Activated CD8-positive, alpha-beta T cell treated with anti-CD3 and anti-CD28 coated beads for 36 hours (primary cell): ENCODE data around the gene FAM53A. TPM values are rescaled to one million over a fixed set of nuclear protein-coding genes. Genes with fewer than 3 reads are reported as not detected.

ENCODE experiments used
- ATAC-seq: fragments of 200-7000 bp; cut with Tn5 transposase; one replicate; pipeline ENCODE4 v1.10.0; 2021; ENCODE audit warnings: mild to moderate bottlenecking, moderate library complexity
- CTCF ChIA-PET: fragments of 350-600 bp; sonication (Branson Sonifier 250); formaldehyde crosslinking; loops from one replicate; lab custom pipeline; 2021; ENCODE audit warnings: antibody characterized with exemption; lab: Charles Lee
- POLR2A ChIA-PET: fragments of 350-600 bp; sonication (Branson Sonifier 250); formaldehyde crosslinking; loops from one replicate; lab custom pipeline; 2021; ENCODE audit warnings: antibody characterized with exemption; lab: Charles Lee
- DNase-seq: peaks from one replicate; pipeline ENCODE4 v3.0.0-alpha.2; 2020
- H3K27ac Mint-ChIP-seq: one replicate; pipeline ENCODE4 v1.8.0; 2021; ENCODE audit warnings: mild to moderate bottlenecking, mixed read lengths
- H3K27me3 Mint-ChIP-seq: one replicate; pipeline ENCODE4 v1.8.0; 2021; ENCODE audit warnings: mixed read lengths
- H3K36me3 Mint-ChIP-seq: one replicate; pipeline ENCODE4 v1.8.0; 2021; ENCODE audit warnings: low read depth, mixed read lengths
- H3K4me1 Mint-ChIP-seq: one replicate; pipeline ENCODE4 v1.8.0; 2021; ENCODE audit warnings: low read depth, mixed read lengths
- H3K4me3 Mint-ChIP-seq: one replicate; pipeline ENCODE4 v1.8.0; 2021; ENCODE audit warnings: mild to moderate bottlenecking, moderate library complexity, mixed read lengths
- H3K9me3 Mint-ChIP-seq: one replicate; pipeline ENCODE4 v1.8.0; 2021; ENCODE audit warnings: mixed read lengths
- intact Hi-C: fragments of 100-400 bp; cut with micrococcal nuclease; formaldehyde crosslinking; loops from one replicate; pipeline ENCODE4 v1.10.0; 2022
- total RNA-seq, 2 experiments: library from RNA; stranded (reverse); gene quantifications; one replicate each; pipeline ENCODE4 v1.2.3, GENCODE V29; 2021
- TF ChIP-seq, protein P1 (sequence below): fragments of 200-600 bp; IDR thresholded peaks from one replicate; pipeline ENCODE4 v1.8.0; 2022; ENCODE audit warnings: antibody characterized with exemption, mild to moderate bottlenecking

FAM53A gene
- total RNA-seq, 2 experiments from 2014 or later: 1.2 to 1.8 TPM

DNA sequence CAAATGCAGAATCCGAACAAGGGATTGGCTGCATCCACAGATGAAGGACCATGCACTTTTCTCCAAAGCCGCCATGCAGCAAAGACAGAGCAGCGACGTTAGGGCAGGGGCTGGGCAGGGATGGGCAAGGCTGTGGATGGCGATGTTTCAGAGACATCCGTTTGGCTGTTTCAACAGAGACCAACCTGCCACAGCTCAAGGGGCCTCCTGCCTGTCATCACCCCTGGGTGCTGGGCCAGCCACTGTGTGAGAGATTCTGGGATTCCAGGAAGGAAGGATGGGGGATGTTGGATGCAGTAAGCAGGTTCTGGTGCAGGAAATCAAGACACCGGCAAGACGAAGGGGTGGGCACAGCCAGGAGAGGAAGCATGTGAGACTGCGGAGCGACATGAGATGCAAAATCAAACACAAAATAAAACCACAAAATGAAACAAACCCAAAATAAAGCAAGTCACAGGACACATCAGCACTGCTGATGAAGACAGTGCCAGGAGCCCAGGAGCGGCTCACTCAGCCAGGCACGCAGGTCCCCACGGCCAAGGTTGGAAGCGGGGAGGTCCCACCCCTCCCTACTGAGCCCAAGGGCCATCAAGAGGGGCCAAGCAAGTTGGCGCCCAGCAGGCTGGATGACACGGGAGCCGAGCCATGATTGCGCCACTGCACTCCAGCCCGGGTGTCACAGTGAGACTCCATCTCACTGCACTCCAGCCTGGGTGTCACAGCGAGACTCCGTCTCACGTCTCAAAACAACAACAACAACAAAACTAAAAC is 68.1 kb downstream of the FAM53A start:
- H3K9me3 Mint-ChIP-seq: peaks cover 10% of the 10 kb centered on the region
- H3K27ac Mint-ChIP-seq: no peak overlapping the region
- ChIA-PET CTCF (interaction anchor here (1.1 kb wide), 1 partner anchor 260 kb away, joined by 3 read pairs; no protein-coding TSS in a partner anchor), POLR2A (no interaction called here)
- H3K4me3 Mint-ChIP-seq: no peak overlapping the region
- no peaks in the 10 kb centered on the region for H3K27me3 Mint-ChIP-seq
- DNase-seq (no peak), ATAC-seq (peak; percentile 13)
- H3K36me3 Mint-ChIP-seq: no peaks in the 10 kb centered on the region
- intact Hi-C loops: no loop called here
- peaks cover 25% of the 10 kb centered on the region for H3K4me1 Mint-ChIP-seq
- TF ChIP-seq, protein P1, sequence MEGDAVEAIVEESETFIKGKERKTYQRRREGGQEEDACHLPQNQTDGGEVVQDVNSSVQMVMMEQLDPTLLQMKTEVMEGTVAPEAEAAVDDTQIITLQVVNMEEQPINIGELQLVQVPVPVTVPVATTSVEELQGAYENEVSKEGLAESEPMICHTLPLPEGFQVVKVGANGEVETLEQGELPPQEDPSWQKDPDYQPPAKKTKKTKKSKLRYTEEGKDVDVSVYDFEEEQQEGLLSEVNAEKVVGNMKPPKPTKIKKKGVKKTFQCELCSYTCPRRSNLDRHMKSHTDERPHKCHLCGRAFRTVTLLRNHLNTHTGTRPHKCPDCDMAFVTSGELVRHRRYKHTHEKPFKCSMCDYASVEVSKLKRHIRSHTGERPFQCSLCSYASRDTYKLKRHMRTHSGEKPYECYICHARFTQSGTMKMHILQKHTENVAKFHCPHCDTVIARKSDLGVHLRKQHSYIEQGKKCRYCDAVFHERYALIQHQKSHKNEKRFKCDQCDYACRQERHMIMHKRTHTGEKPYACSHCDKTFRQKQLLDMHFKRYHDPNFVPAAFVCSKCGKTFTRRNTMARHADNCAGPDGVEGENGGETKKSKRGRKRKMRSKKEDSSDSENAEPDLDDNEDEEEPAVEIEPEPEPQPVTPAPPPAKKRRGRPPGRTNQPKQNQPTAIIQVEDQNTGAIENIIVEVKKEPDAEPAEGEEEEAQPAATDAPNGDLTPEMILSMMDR: no peak

GRCh38 chr4:1614854-1615595 is 69.1 kb downstream of the FAM53A start:
- Mint-ChIP-seq H3K9me3 (peaks cover 10% of the 10 kb centered on the region), H3K4me3 (no peak overlapping the region), H3K27me3 (no peaks in the 10 kb centered on the region), H3K27ac (no peak overlapping the region), H3K36me3 (no peaks in the 10 kb centered on the region), H3K4me1 (peaks cover 20% of the 10 kb centered on the region)
- POLR2A ChIA-PET: no interaction called here
- TF ChIP-seq, protein P1: no peak
- intact Hi-C loops: no loop called here
- no peak for DNase-seq
- CTCF ChIA-PET: no interaction called here
- ATAC-seq: no peak

DNA sequence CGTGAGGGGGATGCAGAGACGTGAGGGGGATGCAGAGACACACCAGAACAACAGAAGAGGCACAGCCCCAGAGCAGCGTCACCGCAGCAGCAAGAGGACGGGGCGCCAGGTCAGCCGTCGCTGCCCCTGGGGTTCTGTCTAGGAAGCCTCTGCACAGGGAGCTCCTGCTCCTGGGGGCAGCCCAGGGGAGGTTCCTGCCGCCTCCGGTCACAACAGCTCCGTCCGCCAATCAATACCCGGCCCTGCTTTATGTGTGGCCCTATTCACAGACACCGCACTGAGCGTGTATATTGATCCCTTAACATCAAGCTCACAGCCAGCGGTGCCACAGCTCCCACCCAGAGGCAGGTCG is 69.6 kb downstream of the FAM53A start:
- H3K4me3 Mint-ChIP-seq: no peak overlapping the region
- CTCF ChIA-PET: no interaction called here
- TF ChIP-seq, protein P1: no peak

DNA sequence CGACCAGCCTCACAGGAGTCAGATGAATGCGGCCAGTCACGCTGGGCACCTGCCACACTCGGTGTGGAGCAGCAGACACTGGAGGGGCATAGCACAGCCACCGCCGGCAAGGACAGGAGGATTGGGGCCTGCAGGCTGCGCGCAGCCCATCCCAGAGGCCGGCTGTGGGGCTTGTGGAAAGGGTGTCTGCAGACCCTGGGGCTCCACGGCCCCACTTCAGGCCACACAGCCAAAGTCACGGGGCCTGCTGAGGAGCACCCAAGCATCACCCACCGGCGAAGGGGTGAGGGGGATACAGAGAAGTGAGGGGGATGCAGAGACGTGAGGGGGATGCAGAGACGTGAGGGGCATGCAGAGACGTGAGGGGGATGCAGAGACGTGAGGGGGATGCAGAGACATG is 70.1 kb downstream of the FAM53A start:
- Mint-ChIP-seq H3K27me3 (no peaks in the 10 kb centered on the region), H3K4me1 (peaks cover 20% of the 10 kb centered on the region), H3K4me3 (no peak overlapping the region), H3K27ac (no peak overlapping the region), H3K9me3 (peaks cover 10% of the 10 kb centered on the region), H3K36me3 (no peaks in the 10 kb centered on the region)
- no peak for DNase-seq
- ChIA-PET POLR2A (no interaction called here), CTCF (no interaction called here)
- TF ChIP-seq, protein P1: no peak
- intact Hi-C loops: no loop called here
- ATAC-seq: no peak

More for the DNA sequence above, 69.6 kb downstream of the FAM53A start:
- ATAC-seq (no peak), DNase-seq (no peak)
- H3K36me3 Mint-ChIP-seq: no peaks in the 10 kb centered on the region
- POLR2A ChIA-PET: no interaction called here
- H3K4me1 Mint-ChIP-seq: peaks cover 20% of the 10 kb centered on the region
- intact Hi-C loops: no loop called here
- H3K27me3 Mint-ChIP-seq: no peaks in the 10 kb centered on the region
- H3K27ac Mint-ChIP-seq: no peak overlapping the region
- peaks cover 10% of the 10 kb centered on the region for H3K9me3 Mint-ChIP-seq

GRCh38 chr4:1613099-1613495 is 71.0 kb downstream of the FAM53A start:
- intact Hi-C loops: no loop called here
- Mint-ChIP-seq H3K27me3 (no peaks in the 10 kb centered on the region), H3K36me3 (no peaks in the 10 kb centered on the region), H3K4me3 (no peak overlapping the region), H3K27ac (no peak overlapping the region), H3K4me1 (peaks cover 20% of the 10 kb centered on the region), H3K9me3 (peaks cover 10% of the 10 kb centered on the region)
- CTCF ChIA-PET: no interaction called here
- TF ChIP-seq, protein P1: no peak
- POLR2A ChIA-PET: no interaction called here
- DNase-seq: no peak
- ATAC-seq: no peak
